A549 (cell line): ENCODE measurements around the gene ERMARD. TPM values are rescaled to one million over a fixed set of nuclear protein-coding genes. Genes with fewer than 3 reads are reported as not detected.

Source experiments
- ATAC-seq, 2 experiments: fragments of 200-7000 bp in 1 of 2; fragments of >200 bp in 1 of 2; cut with Nextera tagmentation in 1 of 2; cut with Tn5 transposase in 1 of 2; 3 replicates each; pipeline versions ENCODE4 v1.8.0 to v1.9.1; 2018 to 2020; ENCODE audit warnings: mild to moderate bottlenecking in 1 of 2, moderate library complexity in 1 of 2
- CTCF ChIA-PET: fragments of 300-600 bp; sonication (Branson Sonifier 250); formaldehyde crosslinking; extraction: SDS; loops from one replicate; lab custom pipeline; 2021; ENCODE audit warnings: antibody characterized with exemption, inconsistent platforms; lab: Yijun Ruan, JAX
- POLR2A ChIA-PET: fragments of 350-600 bp; formaldehyde crosslinking; extraction: SDS; loops from one replicate; lab custom pipeline; 2021; ENCODE audit warnings: antibody characterized with exemption, inconsistent platforms; lab: Yijun Ruan, JAX
- DNase-seq, 2 experiments: peaks; one replicate each; pipeline versions ENCODE4 v3.0.0 to v3.0.0-alpha.2; 2011 to 2016; ENCODE audit warnings: low read depth in 1 of 2, low spot score in 1 of 2
- FAIRE-seq: peaks from 2 replicates; lab custom pipeline; 2011; peaks lifted over from hg19 to GRCh38; lab: Jason Lieb, UNC
- H3K27ac ChIP-seq, 2 experiments: fragments of >200 bp; sonication (Bioruptor Twin); formaldehyde crosslinking; 3 replicates each; pipeline ENCODE4 v1.5.1; 2016 to 2017
- H3K4me1 ChIP-seq: fragments of >200 bp; sonication (Bioruptor Twin); formaldehyde crosslinking; 3 replicates; pipeline ENCODE4 v1.6.1; 2016
- H3K4me2 ChIP-seq: fragments of >200 bp; sonication (Bioruptor Twin); formaldehyde crosslinking; 3 replicates; pipeline ENCODE4 v1.6.1; 2016
- H3K4me3 ChIP-seq: fragments of >200 bp; sonication (Bioruptor Twin); formaldehyde crosslinking; 3 replicates; pipeline ENCODE4 v1.5.1; 2016
- H3K9me3 ChIP-seq: fragments of >200 bp; sonication (Bioruptor Twin); formaldehyde crosslinking; 3 replicates; pipeline ENCODE4 v1.6.1; 2016
- BHLHE40 ChIP-seq: IDR thresholded peaks from 2 replicates; pipeline ENCODE4 v1.6.1; 2012; ENCODE audit warnings: low read depth, low read length, inconsistent platforms
- CBX2 ChIP-seq: fragments of 200-600 bp; sonication (generic); IDR thresholded peaks from 2 replicates; pipeline ENCODE4 v1.6.1; 2016; ENCODE audit warnings: low read depth, mild to moderate bottlenecking, borderline replicate concordance
- CBX8 ChIP-seq: fragments of 200-600 bp; sonication (generic); IDR thresholded peaks from 2 replicates; pipeline ENCODE4 v1.6.1; 2016
- CEBPB ChIP-seq, 2 experiments: fragments of >200 bp in 1 of 2; sonication (Bioruptor Twin) in 1 of 2; formaldehyde crosslinking in 1 of 2; IDR thresholded peaks; 2 replicates each; pipeline ENCODE4 v1.6.1; 2012 to 2016
- CHD4 ChIP-seq: fragments of 200-600 bp; sonication (generic); IDR thresholded peaks from 2 replicates; pipeline ENCODE4 v1.6.1; 2016; ENCODE audit warnings: antibody characterized with exemption, mild to moderate bottlenecking, borderline replicate concordance
- EHF ChIP-seq: fragments of 250-450 bp; sonication (Bioruptor Pico); IDR thresholded peaks from 2 replicates; pipeline ENCODE4 v1.5.0; 2020; ENCODE audit warnings: mild to moderate bottlenecking
- EHMT2 ChIP-seq: fragments of 200-600 bp; sonication (generic); IDR thresholded peaks from 2 replicates; pipeline ENCODE4 v1.6.1; 2016; ENCODE audit warnings: antibody characterized with exemption, low read depth, mild to moderate bottlenecking, moderate library complexity
- ESRRA ChIP-seq: fragments of 150-350 bp; IDR thresholded peaks from 2 replicates; pipeline ENCODE4 v1.6.1; 2014; ENCODE audit warnings: mild to moderate bottlenecking, low read length, borderline replicate concordance
- FOSL2 ChIP-seq, 2 experiments: fragments of 450-650 bp in 1 of 2; fragments of >200 bp in 1 of 2; sonication (Bioruptor Twin) in 1 of 2; formaldehyde crosslinking; IDR thresholded peaks; 2 replicates each; pipeline versions ENCODE4 v1.5.0 to v1.6.1; 2016 to 2020; ENCODE audit warnings: mild to moderate bottlenecking in 1 of 2, moderate library complexity in 1 of 2
- HEYL ChIP-seq: fragments of 250-450 bp; sonication (Bioruptor Pico); IDR thresholded peaks from 2 replicates; pipeline ENCODE4 v1.8.0; 2021; ENCODE audit warnings: mild to moderate bottlenecking, moderate library complexity
- HOXB13 ChIP-seq: fragments of 250-450 bp; sonication (Bioruptor Pico); IDR thresholded peaks from 2 replicates; pipeline ENCODE4 v1.5.0; 2020; ENCODE audit warnings: low read depth, mild to moderate bottlenecking, moderate library complexity
- JUNB ChIP-seq: fragments of >200 bp; sonication (Bioruptor Twin); formaldehyde crosslinking; IDR thresholded peaks from 2 replicates; pipeline ENCODE4 v1.6.1; 2016
- KDM1A ChIP-seq: fragments of 200-600 bp; sonication (generic); IDR thresholded peaks from 2 replicates; pipeline ENCODE4 v1.6.1; 2016; ENCODE audit warnings: low read depth, mild to moderate bottlenecking
- MYC ChIP-seq: IDR thresholded peaks from 2 replicates; pipeline ENCODE4 v1.6.1; 2012; ENCODE audit warnings: mild to moderate bottlenecking, inconsistent platforms, low read length, improper control_type of control experiment, borderline replicate concordance
- NPAS2 ChIP-seq: fragments of 250-450 bp; sonication (Bioruptor Pico); IDR thresholded peaks from 2 replicates; pipeline ENCODE4 v1.8.0; 2022; ENCODE audit warnings: mild to moderate bottlenecking, moderate library complexity, borderline replicate concordance
- PHF8 ChIP-seq: fragments of 200-600 bp; sonication (generic); IDR thresholded peaks from 2 replicates; pipeline ENCODE4 v1.6.1; 2016; ENCODE audit warnings: low read depth, mild to moderate bottlenecking, antibody characterized with exemption, moderate library complexity, borderline replicate concordance
- POLR2AphosphoS2 ChIP-seq: conservative IDR thresholded peaks from 2 replicates; pipeline ENCODE4 v1.6.1; 2012; ENCODE audit warnings: low read length, improper control_type of control experiment, inconsistent platforms
- RAD21 ChIP-seq, 2 experiments: fragments of >200 bp in 1 of 2; sonication (Bioruptor Twin) in 1 of 2; formaldehyde crosslinking in 1 of 2; IDR thresholded peaks in 1 of 2; conservative IDR thresholded peaks in 1 of 2; 2 replicates in 1 of 2; 3 replicates in 1 of 2; pipeline ENCODE4 v1.6.1; 2012 to 2018; ENCODE audit warnings: inconsistent platforms in 1 of 2
- RCOR1 ChIP-seq: fragments of 150-350 bp; IDR thresholded peaks from 2 replicates; pipeline ENCODE4 v1.6.1; 2014; ENCODE audit warnings: antibody characterized with exemption, low read length, low read depth
- RFX5 ChIP-seq: fragments of 450-650 bp; IDR thresholded peaks from 2 replicates; pipeline ENCODE4 v1.7.1; 2014; ENCODE audit warnings: antibody characterized with exemption, mild to moderate bottlenecking, moderate library complexity
- TFCP2L1 ChIP-seq: fragments of 250-450 bp; sonication (Bioruptor Pico); IDR thresholded peaks from 2 replicates; pipeline ENCODE4 v1.5.0; 2021; ENCODE audit warnings: mild to moderate bottlenecking
- ZFP36 ChIP-seq: fragments of 450-650 bp; IDR thresholded peaks from 2 replicates; pipeline ENCODE4 v1.6.1; 2014; ENCODE audit warnings: borderline replicate concordance; ENCODE audit not compliant: partially characterized antibody
- ZNF302 ChIP-seq: fragments of 250-450 bp; sonication (Bioruptor Pico); IDR thresholded peaks from 2 replicates; pipeline ENCODE4 v1.9.0; 2021; ENCODE audit warnings: inconsistent platforms, mild to moderate bottlenecking, moderate library complexity
- ZSCAN20 ChIP-seq: fragments of 250-450 bp; sonication (Bioruptor Pico); IDR thresholded peaks from 2 replicates; pipeline ENCODE4 v1.8.0; 2022; ENCODE audit warnings: mild to moderate bottlenecking, moderate library complexity
- WGBS: methylation state at CpG from one replicate; pipeline ENCODE4 v1.1.6; 2017; ENCODE audit errors: missing lambda C conversion rate; 5-methylcytosine and 5-hydroxymethylcytosine counted together
- polyA plus RNA-seq, 4 experiments: library from polyadenylated mRNA; depleted of rRNA in 3 of 4; stranded (reverse); fragments of >200 nt; fragmentation: RNase III in 1 of 4; extraction: RNeasy Plus Mini Kit Qiagen cat#74134 plus additional on column Dnase treatment in 1 of 4; gene quantifications; 2 replicates in 3 of 4; 3 replicates in 1 of 4; pipeline ENCODE4 v1.2.3, GENCODE V29; 2011 to 2017
- TF ChIP-seq, protein P1 (sequence below): fragments of >200 bp; sonication (Bioruptor Twin); formaldehyde crosslinking; IDR thresholded peaks from 2 replicates; pipeline ENCODE4 v1.6.1; 2016
- TF ChIP-seq, protein P2 (sequence below): fragments of 450-650 bp; IDR thresholded peaks from 2 replicates; pipeline ENCODE4 v1.6.1; 2014; ENCODE audit warnings: antibody characterized with exemption
- TF ChIP-seq, protein P3 (sequence below): IDR thresholded peaks from 2 replicates; pipeline ENCODE4 v1.6.1; 2012
- TF ChIP-seq, protein P4 (sequence below): IDR thresholded peaks from 2 replicates; pipeline ENCODE4 v1.6.1; 2012; ENCODE audit warnings: low read depth, borderline replicate concordance
- TF ChIP-seq, protein P5 (sequence below): fragments of 250-450 bp; sonication (Bioruptor Pico); IDR thresholded peaks from 2 replicates; pipeline ENCODE4 v1.5.0; 2020; ENCODE audit warnings: low read depth, mild to moderate bottlenecking, moderate library complexity
- TF ChIP-seq, protein P6 (sequence below): fragments of 200-600 bp; sonication (generic); IDR thresholded peaks from 2 replicates; pipeline ENCODE4 v1.6.1; 2016; ENCODE audit warnings: antibody characterized with exemption, mild to moderate bottlenecking, moderate library complexity

Gene ERMARD
- polyA plus RNA-seq, 2 of the 4 experiments (the other 2 are of a cell fraction): 8.5 to 22.5 TPM

DNA sequence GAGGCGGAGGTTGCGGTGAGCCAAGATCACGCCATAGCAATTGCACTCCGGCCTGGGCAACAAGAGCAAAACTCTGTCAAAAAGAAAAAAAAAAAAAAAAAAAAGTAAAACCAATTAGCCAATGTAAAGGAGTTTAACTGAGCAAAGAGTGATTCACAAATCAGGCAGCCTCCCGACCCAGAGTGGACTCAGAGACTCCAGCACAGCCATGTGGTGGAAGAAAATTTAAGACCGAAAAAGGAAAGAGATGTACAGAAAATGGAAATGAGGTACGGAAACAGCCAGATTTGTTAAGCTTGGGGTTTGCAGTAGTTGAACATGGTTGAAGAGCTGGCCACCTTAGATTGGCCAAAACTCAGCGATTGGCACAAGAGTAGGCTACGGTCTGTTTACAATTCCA is 51.4 kb downstream of the ERMARD start:
- WGBS: 91% methylated on average over 9 of the region's 9 CpGs
- ATAC-seq (no peak), FAIRE-seq (no peak), DNase-seq (no peak)
- POLR2A ChIA-PET: no interaction called here
- no peak overlapping the region for H3K4me3 ChIP-seq
- no peaks in the 10 kb centered on the region for H3K9me3 ChIP-seq
- peaks cover 32% of the 10 kb centered on the region for H3K4me1 ChIP-seq
- CTCF ChIA-PET: interaction anchor here (1.0 to 1.6 kb wide), 4 partner anchors 9 to 727 kb away, joined by 3 to 5 read pairs (median 4); no protein-coding TSS in a partner anchor
- TF ChIP-seq ZFP36 (no peak), TFCP2L1 (CRISPR knock-in tag) (no peak), EHMT2 (no peak), KDM1A (no peak), ZSCAN20 (CRISPR knock-in tag) (no peak), ESRRA (no peak), JUNB (no peak), POLR2AphosphoS2 (no peak), CBX2 (no peak), HEYL (CRISPR knock-in tag) (no peak), BHLHE40 (no peak), MYC (no peak), CEBPB (IDR thresholded peaks at IDR 0.05) (no peak)
- TF ChIP-seq, protein P1, sequence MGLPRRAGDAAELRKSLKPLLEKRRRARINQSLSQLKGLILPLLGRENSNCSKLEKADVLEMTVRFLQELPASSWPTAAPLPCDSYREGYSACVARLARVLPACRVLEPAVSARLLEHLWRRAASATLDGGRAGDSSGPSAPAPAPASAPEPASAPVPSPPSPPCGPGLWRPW: no peak
- TF ChIP-seq, protein P2, sequence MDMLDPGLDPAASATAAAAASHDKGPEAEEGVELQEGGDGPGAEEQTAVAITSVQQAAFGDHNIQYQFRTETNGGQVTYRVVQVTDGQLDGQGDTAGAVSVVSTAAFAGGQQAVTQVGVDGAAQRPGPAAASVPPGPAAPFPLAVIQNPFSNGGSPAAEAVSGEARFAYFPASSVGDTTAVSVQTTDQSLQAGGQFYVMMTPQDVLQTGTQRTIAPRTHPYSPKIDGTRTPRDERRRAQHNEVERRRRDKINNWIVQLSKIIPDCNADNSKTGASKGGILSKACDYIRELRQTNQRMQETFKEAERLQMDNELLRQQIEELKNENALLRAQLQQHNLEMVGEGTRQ: no peak
- TF ChIP-seq, protein P3, sequence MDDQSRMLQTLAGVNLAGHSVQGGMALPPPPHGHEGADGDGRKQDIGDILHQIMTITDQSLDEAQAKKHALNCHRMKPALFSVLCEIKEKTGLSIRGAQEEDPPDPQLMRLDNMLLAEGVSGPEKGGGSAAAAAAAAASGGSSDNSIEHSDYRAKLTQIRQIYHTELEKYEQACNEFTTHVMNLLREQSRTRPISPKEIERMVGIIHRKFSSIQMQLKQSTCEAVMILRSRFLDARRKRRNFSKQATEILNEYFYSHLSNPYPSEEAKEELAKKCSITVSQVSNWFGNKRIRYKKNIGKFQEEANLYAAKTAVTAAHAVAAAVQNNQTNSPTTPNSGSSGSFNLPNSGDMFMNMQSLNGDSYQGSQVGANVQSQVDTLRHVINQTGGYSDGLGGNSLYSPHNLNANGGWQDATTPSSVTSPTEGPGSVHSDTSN: no peak
- TF ChIP-seq, protein P4, sequence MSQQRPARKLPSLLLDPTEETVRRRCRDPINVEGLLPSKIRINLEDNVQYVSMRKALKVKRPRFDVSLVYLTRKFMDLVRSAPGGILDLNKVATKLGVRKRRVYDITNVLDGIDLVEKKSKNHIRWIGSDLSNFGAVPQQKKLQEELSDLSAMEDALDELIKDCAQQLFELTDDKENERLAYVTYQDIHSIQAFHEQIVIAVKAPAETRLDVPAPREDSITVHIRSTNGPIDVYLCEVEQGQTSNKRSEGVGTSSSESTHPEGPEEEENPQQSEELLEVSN: no peak
- H3K27ac ChIP-seq: no peak overlapping the region; a peak in 1 of 6 replicates
- H3K4me2 ChIP-seq: no peak overlapping the region

DNA sequence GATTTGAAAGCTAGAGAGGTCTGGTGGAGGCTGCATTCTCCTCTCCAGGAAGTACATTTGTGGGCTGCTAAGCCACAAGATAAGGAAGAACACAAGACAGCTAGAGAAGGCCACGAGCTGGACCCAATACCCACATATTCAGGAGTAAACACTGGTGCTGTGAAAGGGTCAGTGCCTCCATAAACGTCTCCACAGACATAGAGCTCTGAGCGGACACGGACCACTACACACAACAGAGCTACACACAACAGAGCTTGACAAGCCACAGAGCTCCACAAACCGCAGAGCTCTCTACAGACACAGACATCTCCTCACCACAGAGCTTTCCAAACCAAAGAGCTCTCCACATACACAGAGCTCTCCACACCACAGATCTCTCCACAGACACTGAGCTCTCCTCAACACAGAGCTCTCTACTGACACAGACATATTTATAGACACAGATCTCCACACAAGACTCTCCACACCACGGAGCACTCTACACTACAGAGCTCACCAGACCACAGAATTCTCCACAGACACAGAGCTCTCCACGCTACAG is 51.9 kb downstream of the ERMARD start:
- Histone ChIP-seq H3K4me1 (peaks cover 32% of the 10 kb centered on the region), H3K4me3 (no peak overlapping the region), H3K27ac (0 out of 6 replicates have a peak overlapping the region, but pooled peaks of 1 of the 2 experiments have one; percentile 11), H3K4me2 (no peak overlapping the region), H3K9me3 (no peaks in the 10 kb centered on the region)
- no peak for FAIRE-seq
- DNase-seq: no peak
- no peak for ATAC-seq
- WGBS: 35% methylated on average over 6 of the region's 7 CpGs
- CTCF ChIA-PET: interaction anchor here (1.0 to 1.6 kb wide), 4 partner anchors 9 to 727 kb away, joined by 3 to 5 read pairs (median 4); no protein-coding TSS in a partner anchor
- POLR2A ChIA-PET: no interaction called here
- TF ChIP-seq RAD21 (conservative IDR thresholded peaks at IDR 0.05 in 1 of 2, IDR thresholded peaks at IDR 0.05 in 1 of 2): no peak
- TF ChIP-seq FOSL2 (IDR thresholded peaks at IDR 0.05): no peak
- no peak for TF ChIP-seq FOSL2 (CRISPR knock-in tag; IDR thresholded peaks at IDR 0.05)
- no peak for TF ChIP-seq RCOR1
- no peak for TF ChIP-seq CHD4
- TF ChIP-seq PHF8: no peak
- no peak for TF ChIP-seq CBX8
- no peak for TF ChIP-seq NPAS2
- no peak for TF ChIP-seq RFX5
- TF ChIP-seq, protein P5, sequence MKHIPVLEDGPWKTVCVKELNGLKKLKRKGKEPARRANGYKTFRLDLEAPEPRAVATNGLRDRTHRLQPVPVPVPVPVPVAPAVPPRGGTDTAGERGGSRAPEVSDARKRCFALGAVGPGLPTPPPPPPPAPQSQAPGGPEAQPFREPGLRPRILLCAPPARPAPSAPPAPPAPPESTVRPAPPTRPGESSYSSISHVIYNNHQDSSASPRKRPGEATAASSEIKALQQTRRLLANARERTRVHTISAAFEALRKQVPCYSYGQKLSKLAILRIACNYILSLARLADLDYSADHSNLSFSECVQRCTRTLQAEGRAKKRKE: no peak
- no peak for TF ChIP-seq EHF (CRISPR knock-in tag)
- TF ChIP-seq, protein P6, sequence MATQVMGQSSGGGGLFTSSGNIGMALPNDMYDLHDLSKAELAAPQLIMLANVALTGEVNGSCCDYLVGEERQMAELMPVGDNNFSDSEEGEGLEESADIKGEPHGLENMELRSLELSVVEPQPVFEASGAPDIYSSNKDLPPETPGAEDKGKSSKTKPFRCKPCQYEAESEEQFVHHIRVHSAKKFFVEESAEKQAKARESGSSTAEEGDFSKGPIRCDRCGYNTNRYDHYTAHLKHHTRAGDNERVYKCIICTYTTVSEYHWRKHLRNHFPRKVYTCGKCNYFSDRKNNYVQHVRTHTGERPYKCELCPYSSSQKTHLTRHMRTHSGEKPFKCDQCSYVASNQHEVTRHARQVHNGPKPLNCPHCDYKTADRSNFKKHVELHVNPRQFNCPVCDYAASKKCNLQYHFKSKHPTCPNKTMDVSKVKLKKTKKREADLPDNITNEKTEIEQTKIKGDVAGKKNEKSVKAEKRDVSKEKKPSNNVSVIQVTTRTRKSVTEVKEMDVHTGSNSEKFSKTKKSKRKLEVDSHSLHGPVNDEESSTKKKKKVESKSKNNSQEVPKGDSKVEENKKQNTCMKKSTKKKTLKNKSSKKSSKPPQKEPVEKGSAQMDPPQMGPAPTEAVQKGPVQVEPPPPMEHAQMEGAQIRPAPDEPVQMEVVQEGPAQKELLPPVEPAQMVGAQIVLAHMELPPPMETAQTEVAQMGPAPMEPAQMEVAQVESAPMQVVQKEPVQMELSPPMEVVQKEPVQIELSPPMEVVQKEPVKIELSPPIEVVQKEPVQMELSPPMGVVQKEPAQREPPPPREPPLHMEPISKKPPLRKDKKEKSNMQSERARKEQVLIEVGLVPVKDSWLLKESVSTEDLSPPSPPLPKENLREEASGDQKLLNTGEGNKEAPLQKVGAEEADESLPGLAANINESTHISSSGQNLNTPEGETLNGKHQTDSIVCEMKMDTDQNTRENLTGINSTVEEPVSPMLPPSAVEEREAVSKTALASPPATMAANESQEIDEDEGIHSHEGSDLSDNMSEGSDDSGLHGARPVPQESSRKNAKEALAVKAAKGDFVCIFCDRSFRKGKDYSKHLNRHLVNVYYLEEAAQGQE: no peak
- no peak for TF ChIP-seq ZNF302 (CRISPR knock-in tag)
- TF ChIP-seq KDM1A: no peak
- no peak for TF ChIP-seq JUNB
- no peak for TF ChIP-seq HOXB13 (CRISPR knock-in tag)
